Stimulated activated CD8-positive, alpha-beta memory T cell treated with anti-CD3 and anti-CD28 coated beads, Interleukin-7, amount 100 ng/mL, for 1 hour (primary cell): Measurements from ENCODE around the gene FMO5.
"Not testable (repeated sequence)": the region's sequence is repeated elsewhere in the genome, so short reads cannot be mapped to it uniquely, and the experiment has no call there.

Experiments used
- DNase-seq, 2 donors: peaks; one replicate each; pipeline ENCODE4 v3.0.0-alpha.2; 2020; ENCODE audit warnings: low read depth in 2 of 2

The FMO5 gene

DNA sequence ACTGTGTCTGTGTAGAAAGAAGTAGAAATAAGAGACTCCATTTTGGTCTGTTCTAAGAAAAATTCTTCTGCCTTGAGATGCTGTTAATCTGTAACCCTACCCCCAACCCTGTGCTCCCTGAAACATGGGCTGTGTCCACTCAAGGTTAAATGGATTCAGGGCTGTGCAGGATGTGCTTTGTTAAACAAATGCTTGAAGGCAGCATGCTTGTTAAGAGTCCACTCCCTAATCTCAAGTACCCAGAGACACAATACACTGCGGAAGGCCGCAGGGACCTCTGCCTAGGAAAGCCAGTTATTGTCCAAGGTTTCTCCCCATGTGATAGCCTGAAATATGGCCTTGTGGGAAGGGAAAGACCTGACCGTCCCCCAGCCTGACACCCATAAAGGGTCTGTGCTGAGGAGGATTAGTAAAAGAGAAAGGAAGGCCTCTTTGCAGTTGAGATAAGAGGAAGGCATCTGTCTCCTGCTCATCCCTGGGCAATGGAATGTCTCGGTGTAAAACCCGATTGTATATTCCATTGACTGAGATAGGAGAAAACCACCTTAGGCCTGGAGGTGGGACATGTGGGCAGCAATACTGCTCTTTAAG is 15.1 kb upstream of the FMO5 start:
- DNase-seq, result not testable (repeated sequence)

DNA sequence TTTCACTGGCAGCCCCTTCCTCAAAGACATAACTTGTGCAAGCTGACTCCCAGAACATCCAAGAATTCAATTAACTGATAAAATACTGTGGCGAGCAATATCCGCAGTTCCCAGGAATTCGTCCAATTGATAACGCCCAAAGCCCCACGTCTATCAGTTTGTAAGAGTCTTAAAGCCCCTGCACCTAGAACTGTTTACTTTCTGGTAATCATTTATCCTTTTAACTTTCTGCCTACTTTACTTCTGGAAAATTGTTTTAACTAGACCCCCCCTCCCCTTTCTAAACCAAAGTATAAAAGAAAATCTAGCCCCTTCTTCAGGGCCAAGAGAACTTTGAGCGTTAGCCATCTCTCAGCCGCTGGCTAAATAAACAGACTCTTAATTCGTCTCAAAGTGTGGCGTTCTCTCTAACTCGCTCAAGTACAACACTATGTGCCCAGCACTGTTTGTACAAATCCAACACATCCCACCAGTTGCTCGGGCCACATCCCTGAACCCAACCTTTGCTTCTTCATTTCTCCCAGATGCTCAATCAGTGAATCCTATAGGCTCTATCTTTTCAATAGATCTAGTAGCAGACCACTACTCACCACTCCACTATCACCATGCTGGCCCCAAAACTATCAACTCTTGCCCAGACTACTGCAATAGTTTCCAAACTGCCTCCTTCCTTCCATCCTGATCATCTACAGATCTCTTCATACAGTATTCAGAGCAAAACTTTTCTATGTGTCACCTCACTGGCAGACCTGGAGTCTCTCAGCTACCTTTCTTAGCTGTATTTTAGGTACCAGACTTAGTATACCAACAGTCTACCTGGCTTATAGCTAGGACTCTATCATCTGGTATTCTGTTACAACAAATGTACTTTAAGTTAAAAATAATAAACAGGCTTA is 14.0 kb upstream of the FMO5 start:
- DNase-seq, result no peak

DNA sequence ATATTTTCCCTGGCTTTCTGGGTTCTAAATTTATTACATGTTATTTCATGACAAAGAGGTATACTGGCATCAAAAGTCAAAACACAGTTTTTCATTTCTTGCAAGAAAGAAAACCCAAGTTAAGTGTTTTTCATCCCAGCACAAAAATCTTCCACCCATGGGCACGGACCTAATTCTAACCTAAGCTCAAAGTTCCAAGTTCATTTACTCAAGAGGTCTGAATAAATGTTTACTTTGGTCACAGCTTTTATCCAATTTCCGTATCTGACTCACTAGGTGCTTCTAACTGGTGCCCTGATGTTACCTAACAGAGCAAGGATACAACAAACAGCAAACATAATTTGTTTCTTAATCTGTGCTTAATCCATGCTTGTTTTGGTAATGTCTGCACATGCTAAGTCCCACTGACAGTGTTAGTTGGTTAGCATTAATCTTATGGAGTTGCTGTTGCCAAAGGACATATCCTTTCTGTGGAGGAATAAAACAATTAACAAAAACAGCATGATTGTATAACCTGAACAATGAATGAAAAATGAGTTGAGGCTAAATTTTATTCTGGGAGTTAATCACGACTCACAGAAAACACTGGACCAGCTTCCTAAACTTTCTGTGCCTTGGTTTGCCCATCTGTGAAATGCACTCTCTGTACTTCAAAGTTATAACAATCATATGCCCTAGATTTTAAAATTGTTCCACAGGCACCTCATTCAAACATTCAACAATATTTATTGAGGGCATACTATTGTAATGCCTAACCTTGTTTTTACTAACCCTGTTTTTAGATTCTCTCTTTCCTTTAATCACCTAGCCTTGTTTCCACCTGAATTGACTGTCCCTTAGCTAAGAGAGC is 13.1 kb upstream of the FMO5 start:
- no peak for DNase-seq

DNA sequence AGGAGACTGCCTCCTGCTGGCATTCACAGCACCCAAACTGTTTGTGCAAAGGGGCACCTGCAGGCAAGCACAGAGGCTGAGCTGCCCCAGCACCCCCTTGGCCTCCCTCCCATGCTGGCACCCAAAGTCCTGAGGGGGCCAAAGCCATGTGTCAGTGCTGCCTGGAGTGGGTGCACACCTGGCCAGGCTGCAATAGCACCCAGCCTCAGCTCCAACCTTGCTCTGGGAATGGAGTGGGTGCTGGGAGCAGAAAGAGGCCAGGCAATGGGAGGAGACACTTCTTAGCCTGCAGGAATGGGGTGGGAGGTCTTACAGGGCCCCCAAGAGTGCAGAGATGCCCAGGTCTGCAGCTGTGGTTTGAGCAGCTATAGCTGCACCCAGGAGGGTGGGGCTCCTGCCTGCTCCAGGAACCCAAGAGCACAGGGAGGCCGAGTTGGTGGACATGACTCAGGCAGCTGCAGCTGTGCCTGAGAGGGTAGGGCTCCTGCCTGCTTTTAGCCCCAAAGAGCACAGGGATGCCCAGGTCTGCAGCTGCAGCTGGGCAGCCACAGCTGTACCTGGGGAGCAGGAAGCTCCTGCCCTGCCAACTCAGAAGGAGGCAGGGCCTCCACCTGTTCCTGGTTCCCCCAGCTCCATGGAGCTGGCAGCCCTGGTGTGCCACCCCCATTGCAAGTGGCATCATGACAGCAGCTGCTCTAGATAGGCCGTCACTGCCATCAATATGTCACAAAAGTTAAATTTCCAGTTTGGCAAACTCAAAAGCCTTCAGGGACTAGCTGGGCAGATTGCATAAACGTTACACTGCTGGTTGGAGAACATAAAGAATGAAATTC is 12.0 kb upstream of the FMO5 start:
- DNase-seq, result no peak

DNA sequence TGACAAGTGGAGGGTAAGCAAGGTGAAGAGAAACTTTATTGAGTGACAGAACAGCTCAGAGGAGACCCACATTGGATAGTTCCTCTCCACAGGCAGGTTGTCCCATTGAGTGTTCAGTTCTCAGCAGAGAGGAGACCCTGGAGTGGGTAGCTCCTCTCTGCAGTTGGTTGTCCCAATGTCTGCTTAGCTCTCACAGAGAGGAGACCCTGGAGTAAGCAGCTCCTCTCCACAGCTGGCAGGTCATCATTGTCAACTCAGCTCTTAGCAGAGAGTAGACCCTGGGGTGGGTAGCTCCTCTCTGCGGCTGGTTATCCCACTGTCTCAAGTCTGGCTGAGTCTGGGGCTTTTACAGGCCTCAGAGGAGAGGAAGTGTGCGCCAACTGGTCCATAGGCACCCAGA is 11.3 kb upstream of the FMO5 start:
- no peak for DNase-seq

DNA sequence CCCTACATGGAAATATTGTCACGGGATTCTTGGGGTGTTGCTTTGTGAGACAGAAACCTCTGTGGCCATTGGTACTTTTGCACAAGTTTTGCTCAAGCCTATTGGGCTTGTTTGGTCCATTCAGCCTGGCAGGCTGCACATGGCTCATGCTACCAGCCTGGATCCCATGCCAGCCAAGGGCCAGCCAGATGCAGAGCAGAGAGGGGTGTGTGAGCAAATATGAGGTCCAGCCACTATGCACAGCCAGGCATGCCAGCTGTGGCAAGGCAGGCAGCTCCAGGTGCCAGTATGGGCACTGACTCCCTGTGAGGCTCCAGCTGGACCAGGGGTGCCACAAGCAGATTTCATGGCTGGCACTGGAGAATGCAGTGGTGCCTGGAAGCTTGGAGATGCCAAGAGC is 10.7 kb upstream of the FMO5 start:
- DNase-seq, result no peak

DNA sequence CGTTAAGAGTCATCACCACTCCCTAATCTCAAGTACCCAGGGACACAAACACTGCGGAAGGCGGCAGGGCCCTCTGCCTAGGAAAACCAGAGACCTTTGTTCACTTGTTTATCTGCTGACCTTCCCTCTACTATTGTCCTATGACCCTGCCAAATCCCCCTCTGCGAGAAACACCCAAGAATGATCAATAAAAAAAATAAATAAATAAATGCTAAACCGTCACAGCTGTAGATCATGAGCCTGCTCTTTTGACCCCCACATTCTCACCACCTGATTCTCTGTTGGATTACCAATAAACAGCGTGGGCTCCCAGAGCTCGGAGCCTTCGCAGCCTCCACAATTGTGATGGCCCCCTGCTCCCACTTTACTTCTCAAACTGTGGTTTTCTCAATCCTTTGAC is 8.8 kb upstream of the FMO5 start:
- DNase-seq, result not testable (repeated sequence)

DNA sequence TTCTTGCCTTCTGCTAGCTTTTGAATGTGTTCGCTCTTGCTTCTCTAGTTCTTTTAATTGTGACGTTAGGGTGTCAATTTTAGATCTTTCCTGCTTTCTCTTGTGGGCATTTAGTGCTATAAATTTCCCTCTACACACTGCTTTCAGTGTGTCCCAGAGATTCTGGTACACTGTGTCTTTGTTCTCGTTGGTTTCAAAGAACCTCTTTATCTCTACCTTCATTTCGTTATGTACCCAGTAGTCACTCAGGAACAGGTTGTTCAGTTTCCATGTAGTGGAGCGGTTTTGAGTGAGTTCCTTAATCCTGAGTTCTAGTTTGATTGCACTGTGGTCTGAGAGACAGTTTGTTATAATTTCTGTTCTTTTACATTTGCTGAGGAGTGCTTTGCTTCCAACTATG is 5.9 kb upstream of the FMO5 start:
- not testable (repeated sequence) for DNase-seq

DNA sequence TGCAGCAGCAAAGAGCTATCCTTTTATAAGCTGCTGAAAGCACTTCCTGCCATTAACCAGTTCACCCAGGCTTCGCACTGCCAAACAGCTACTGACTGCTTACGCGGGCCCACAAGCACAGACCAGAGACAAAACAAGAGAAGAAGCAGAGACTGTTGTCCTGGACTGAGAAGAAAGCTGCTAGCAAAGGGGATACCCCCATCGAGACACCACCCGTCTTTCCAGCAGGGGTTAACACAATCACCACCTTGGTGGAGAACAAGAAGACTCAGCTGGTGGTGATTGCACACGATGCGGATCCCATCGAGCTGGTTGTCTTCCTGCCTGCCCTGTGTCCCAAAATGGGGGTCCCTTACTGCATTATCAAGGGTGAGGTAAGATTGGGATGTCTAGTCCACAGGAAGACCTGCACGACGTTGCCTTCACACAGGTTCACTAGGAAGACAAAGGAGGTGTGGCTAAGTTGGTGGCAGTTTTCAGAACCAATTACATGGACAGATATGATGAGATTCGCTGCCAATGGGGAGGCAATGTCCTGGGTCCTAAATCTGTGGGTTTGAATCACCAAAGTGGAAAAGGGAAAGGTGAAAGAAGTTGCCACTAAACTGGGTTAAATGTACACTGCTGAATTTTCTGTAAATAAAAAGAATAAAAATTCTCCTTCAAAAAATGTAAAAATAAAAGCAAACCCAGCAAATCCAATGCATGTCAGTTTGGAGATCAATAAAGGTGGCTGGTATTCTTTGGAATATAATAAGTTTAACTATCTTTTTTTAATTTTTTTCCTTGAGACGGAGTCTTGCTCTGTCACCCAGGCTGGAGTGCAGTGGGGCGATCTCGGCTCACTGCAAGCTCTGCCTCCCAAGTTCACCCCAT is 1.2 kb downstream of the FMO5 start:
- no peak for DNase-seq

DNA sequence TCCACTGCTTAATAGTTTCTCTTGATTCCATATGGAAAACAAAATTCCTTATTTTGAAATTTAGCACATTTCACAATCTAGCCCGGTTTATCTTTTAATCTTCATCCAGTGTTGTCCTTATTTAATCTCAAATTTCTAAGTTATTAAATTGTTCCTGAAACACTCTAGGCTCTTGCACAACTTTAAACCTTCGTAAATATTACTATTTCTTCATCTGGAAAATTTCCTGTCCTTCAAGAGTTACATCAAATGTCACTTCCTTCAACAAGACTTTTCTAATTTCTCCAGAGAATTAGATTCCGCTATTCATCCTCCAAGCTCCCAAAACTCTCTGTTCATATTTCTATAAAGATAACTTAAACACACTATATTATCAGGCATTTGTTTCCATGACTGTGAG is 6.5 kb downstream of the FMO5 start:
- no peak for DNase-seq

DNA sequence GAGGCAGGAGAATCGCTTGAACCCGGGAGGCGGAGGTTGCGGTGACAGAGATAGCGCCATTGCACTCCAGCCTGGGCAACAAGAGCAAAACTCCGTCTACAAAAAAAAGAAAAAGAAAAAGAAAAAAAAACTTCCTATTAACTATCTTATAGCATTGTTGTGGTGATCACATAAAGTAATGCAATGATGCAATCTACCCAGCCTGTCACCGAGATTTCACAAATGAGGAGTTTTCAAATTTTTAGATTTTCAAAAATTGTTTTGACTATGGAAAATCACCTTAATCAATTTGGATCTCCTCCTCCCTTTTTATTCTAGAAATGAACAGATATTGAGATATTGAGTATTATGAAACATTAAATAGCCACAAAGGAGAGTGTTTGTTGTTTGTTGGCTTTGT is 8.0 kb downstream of the FMO5 start:
- DNase-seq, result no peak

DNA sequence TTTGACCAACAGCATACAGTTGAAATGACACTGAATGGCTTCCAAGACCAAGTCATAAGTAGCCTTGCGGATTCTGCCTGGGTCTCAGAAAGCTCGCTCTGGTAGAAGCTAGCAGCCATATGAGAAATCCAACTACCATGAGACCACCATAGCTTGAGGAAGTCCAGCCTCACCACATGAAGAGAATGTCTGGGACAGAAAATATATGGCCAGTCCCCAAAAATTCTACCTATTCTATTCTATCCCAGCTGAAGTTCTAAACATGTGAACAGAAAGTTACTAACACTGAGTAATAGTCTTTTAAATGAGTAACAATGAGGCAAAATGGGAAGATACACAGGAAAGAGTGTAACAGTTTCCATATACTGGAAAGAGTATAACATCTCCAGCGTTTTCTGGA is 9.0 kb downstream of the FMO5 start:
- no peak for DNase-seq

DNA sequence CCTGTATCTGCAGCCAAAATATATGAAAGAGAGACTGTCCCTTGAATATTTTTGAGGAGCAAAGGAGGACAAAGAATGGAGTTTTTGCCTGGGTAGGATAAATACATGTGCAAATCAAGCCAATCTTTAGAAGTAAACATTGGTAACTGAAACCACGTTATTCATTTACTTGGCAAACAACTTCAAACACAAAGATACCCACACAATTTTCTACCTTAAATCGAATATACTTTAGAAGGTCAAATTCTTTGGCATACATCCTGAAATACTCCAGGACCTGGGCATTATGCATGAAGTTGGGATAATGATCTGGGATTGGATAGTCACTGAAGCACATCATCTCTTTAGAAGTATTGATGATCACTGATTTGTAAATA is 9.6 kb downstream of the FMO5 start:
- DNase-seq, result no peak

DNA sequence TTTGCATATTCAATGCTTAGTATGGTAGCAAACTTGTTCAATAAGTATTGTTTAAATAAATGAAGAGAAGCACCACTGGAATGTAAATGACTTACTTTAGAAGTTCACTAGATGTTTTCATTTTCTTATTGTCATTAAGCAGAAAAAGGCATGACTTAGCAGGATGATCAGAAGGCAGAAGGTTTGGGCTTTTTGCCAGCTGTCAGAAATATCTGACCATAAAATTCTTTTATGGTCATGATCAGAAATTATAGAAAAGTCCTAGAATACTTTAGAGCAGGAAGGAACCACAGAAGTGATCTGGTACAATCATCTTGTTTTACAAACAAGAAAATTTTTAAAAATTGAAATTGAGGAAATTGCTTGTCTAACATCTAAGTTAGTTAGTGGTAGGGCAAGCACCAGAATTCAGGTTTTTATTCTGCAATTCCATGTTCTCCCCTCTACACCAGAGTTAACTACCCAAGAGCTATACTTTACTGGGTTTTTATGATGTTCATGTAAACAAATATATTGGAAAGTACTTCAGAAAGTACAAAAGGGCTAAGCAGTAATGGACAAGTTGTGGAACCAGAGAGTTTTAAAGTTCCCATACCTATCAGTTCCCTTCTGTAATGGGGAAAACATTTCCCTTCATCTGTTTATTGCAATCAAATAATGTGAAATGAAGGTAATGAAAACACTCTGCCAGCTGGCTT is 10.1 kb downstream of the FMO5 start:
- DNase-seq, result no peak

DNA sequence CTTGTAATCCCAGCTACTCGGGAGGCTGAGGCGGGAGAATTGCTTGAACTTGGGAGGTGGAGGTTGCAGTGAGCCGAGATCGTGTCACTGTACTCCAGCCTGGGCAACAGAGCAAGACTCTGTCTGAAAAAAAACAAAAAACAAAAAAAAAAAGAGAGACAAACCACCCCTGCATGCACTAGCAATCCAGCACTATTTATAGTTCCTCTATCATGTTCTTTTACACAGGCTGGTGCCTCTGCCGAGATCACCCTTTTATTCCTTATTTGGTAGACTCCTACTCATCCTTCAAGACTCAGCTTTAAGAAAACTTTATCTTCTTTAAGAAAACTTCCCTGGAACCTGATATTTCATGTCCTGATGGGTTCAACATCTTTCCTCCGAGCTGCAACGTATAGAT is 10.8 kb downstream of the FMO5 start:
- DNase-seq, result no peak

DNA sequence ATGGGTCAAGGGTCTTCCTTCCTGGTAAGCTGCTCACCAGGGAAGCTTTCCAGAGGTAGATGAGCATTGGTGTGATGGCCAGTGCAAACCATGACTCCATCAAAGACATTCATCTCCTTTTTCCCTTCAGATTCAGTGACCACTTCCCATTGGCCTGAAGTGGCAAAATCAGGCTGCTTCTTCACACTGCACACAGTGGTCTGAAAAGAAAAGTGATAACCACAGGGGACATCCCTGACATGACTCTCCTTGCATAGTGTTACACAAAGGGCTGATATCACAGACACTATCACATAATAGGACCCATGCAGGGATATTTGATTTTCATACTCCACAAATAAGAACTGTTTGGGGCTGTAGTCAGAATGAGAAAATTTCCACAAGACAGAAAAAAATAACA is 11.9 kb downstream of the FMO5 start:
- DNase-seq, result no peak

DNA sequence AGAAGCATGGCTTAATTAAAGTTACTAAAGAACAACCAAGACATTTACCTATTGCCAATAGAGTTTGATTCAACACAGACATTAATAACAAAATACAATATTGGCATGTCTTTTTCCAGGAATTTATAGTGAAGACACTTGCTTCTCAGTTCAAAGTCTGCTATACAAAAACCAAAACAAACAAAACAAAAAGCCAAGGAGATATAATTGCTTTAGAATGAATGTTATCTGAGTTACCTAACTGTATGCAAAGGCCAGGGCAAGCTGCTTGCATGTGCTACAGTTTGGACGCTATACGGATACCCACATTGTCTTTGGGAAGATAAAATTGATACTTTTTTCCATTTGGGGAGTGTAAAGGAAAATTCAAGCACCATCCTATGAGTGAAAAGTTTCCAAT is 13.6 kb downstream of the FMO5 start:
- no peak for DNase-seq

DNA sequence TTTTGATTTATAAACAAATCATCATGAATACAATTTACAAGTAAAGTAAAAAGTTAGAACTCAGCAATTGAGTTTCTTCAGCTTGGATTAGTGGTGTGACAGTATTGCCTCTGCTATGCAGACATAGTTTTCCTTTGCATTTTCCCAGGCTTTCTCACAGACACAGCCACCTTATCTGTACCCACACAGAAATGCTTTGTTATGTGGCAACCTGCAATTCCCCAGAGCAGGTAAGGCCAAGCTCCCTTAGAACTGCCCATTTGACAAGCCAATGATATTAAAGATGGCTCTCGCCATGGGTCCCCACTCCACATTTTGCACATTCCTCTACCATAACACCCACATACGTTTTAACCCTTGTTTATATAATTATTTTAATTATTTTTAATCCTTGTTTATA is 14.2 kb downstream of the FMO5 start:
- DNase-seq, result no peak

DNA sequence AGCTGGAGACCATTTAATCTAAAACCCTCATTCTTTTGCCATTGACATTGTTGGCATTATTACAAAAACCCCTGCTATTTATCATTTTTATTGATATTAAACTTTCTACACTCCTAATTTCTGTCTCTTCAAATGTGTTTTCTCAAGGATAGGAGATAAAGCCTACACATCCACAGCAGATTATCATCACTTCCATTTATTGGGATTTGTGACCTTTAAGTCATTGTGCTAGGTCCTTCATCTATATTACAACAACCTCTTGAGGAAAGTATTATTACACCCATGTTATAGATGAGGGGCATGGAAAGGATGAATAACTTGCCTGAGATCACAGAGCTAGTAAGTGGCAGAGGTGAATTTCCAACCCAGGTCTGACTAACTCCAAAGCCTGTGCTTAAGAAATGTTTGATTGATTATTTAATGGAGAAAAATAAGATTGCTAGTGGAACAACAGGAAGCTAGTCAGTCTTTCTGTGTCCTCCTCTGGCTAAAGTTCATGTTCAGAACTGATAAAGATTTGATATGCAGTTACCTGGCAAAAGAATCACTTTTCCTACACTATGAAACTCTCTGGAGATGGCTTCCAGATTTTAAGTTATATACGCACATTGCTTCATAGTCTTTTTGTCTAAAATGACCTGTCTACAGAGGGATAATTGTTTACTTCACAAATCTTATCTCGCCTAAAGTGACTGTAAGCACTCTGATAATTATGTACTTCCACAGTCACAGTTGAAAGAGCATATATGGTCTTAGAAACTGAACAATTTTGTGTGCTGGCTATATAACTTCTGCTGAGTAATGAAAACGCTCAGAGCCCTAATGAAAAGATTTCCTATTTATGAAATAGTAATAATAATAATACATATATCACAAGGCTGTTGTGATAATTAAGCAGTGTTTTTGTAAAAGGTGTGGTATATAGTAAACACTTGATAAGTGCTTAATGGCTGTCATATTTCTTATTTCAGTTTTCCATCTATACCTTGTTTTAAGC is 15.0 kb downstream of the FMO5 start:
- DNase-seq, result no peak
